Neuronal stem cell (in vitro differentiated cells): ENCODE results near the gene ZNF592.

Source experiments
- DNase-seq: peaks from one replicate; pipeline ENCODE4 v3.0.0-alpha.2; 2013; ENCODE audit warnings: low spot score
- H2AFZ ChIP-seq: one replicate; pipeline ENCODE4 v1.6.1; 2013; ENCODE audit warnings: mild to moderate bottlenecking, low read length, inconsistent platforms
- H2AK5ac ChIP-seq: 2 replicates; pipeline ENCODE4 v1.6.1; 2013; ENCODE audit warnings: low read depth, mild to moderate bottlenecking, inconsistent platforms, low read length, moderate library complexity, mixed read lengths
- H2BK120ac ChIP-seq: 2 replicates; pipeline ENCODE4 v1.6.1; 2013; ENCODE audit warnings: low read depth, mild to moderate bottlenecking, inconsistent platforms, low read length, moderate library complexity, mixed read lengths
- H2BK12ac ChIP-seq: one replicate; pipeline ENCODE4 v1.6.1; 2013; ENCODE audit warnings: low read length, inconsistent platforms
- H2BK15ac ChIP-seq: 2 replicates; pipeline ENCODE4 v1.6.1; 2013; ENCODE audit warnings: mild to moderate bottlenecking, low read length, inconsistent platforms, mixed read lengths
- H2BK5ac ChIP-seq: one replicate; pipeline ENCODE4 v1.6.1; 2013; ENCODE audit warnings: inconsistent platforms, mild to moderate bottlenecking, low read length, moderate library complexity
- H3K14ac ChIP-seq: one replicate; pipeline ENCODE4 v1.6.1; 2013; ENCODE audit warnings: low read length, inconsistent platforms
- H3K18ac ChIP-seq: 2 replicates; pipeline ENCODE4 v1.6.1; 2013; ENCODE audit warnings: low read length, inconsistent platforms
- H3K23ac ChIP-seq: 2 replicates; pipeline ENCODE4 v1.6.1; 2013; ENCODE audit warnings: low read depth, mild to moderate bottlenecking, mixed read lengths, low read length, inconsistent platforms; ENCODE audit not compliant: poor library complexity
- H3K27ac ChIP-seq: replicated peaks from 3 replicates; pipeline ENCODE4 v1.5.1; 2013; ENCODE audit warnings: low read length, inconsistent platforms
- H3K27me3 ChIP-seq, 3 experiments: 2 replicates each; pipeline ENCODE4 v1.6.1; 2013; ENCODE audit warnings: low read length in 3 of 3, mild to moderate bottlenecking in 2 of 3, inconsistent platforms in 1 of 3, low read depth in 1 of 3, mixed read lengths in 1 of 3, moderate library complexity in 1 of 3; ENCODE audit not compliant: control insufficient read depth in 3 of 3, insufficient read depth in 3 of 3
- H3K36me3 ChIP-seq, 2 donors: replicated peaks in 1 of 2; 2 replicates each; pipeline ENCODE4 v1.6.1; 2013; ENCODE audit warnings: low read length in 2 of 2; ENCODE audit not compliant: control insufficient read depth in 2 of 2, insufficient read depth in 2 of 2
- H3K4ac ChIP-seq: 2 replicates; pipeline ENCODE4 v1.6.1; 2013; ENCODE audit warnings: inconsistent platforms, mild to moderate bottlenecking, low read length, moderate library complexity
- H3K4me1 ChIP-seq, 2 donors: 1 replicate in 1 of 2; 2 replicates in 1 of 2; pipeline ENCODE4 v1.6.1; 2013; ENCODE audit warnings: low read length in 2 of 2, low read depth in 1 of 2; ENCODE audit not compliant: control insufficient read depth in 2 of 2, insufficient read depth in 1 of 2
- H3K4me2 ChIP-seq: one replicate; pipeline ENCODE4 v1.6.1; 2013; ENCODE audit warnings: mild to moderate bottlenecking, low read length, inconsistent platforms; ENCODE audit not compliant: insufficient read depth, poor library complexity, severe bottlenecking
- H3K4me3 ChIP-seq, 2 donors: 2 replicates each; pipeline ENCODE4 v1.5.1; 2013; ENCODE audit warnings: low read length in 2 of 2, mild to moderate bottlenecking in 2 of 2, inconsistent platforms in 1 of 2, moderate library complexity in 1 of 2
- H3K79me1 ChIP-seq: one replicate; pipeline ENCODE4 v1.6.1; 2013; ENCODE audit warnings: low read depth, mild to moderate bottlenecking, inconsistent platforms, low read length, moderate library complexity
- H3K9ac ChIP-seq: one replicate; pipeline ENCODE4 v1.6.1; 2013; ENCODE audit warnings: mild to moderate bottlenecking, low read depth, low read length, inconsistent platforms; ENCODE audit not compliant: poor library complexity
- H3K9me3 ChIP-seq, 2 donors: replicated peaks in 1 of 2; 2 replicates each; pipeline versions ENCODE3 to v1.6.1; 2013; ENCODE audit warnings: low read length in 2 of 2, mild to moderate bottlenecking in 2 of 2, inconsistent platforms in 1 of 2, low read depth in 1 of 2, mixed read lengths in 1 of 2, moderate library complexity in 1 of 2; ENCODE audit not compliant: control insufficient read depth in 2 of 2, insufficient read depth in 1 of 2
- H4K8ac ChIP-seq: one replicate; pipeline ENCODE4 v1.6.1; 2013; ENCODE audit warnings: low read depth, mild to moderate bottlenecking, inconsistent platforms, low read length, moderate library complexity
- H4K91ac ChIP-seq: one replicate; pipeline ENCODE4 v1.6.1; 2013; ENCODE audit warnings: low read length, low read depth, mild to moderate bottlenecking, inconsistent platforms; ENCODE audit not compliant: poor library complexity
- WGBS, 2 donors: extraction: QIAGEN DNeasy Blood & Tissue Kit; methylation state at CpG; one replicate each; pipeline ENCODE4 v1.1.7; 2013; ENCODE audit warnings: missing lambda C conversion rate in 2 of 2, mixed read lengths in 1 of 2; ENCODE audit not compliant: insufficient read length in 2 of 2, insufficient replicate concordance in 1 of 2; ENCODE audit errors: extremely low coverage in 2 of 2; 5-methylcytosine and 5-hydroxymethylcytosine counted together

ZNF592 gene

DNA sequence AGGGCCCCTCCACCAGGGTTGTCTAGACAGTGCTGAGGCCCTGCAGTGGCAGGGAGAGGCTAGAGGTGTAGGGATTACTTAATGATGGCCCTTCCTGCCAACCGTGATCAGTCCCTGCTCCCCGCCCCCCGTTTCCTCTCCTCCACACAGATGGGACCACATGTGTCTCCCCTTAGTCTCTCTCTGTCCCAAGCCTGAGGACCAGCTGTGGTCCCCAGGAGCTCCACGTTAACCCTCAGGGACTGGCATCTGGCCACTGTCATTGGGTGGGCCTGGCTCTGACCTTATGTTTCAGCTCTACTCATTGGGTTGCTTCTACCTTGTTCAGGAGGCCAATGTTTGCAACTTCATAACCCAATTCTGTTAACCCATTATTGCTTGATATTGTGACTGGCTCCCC, 62.8 kb downstream of the ZNF592 start:
- H3K9ac ChIP-seq = no peak overlapping the region
- no peak overlapping the region for H2BK15ac ChIP-seq
- peaks cover 0 to 4% of the 10 kb centered on the region in 2 donors for H3K36me3 ChIP-seq
- peaks cover 0 to 7% of the 10 kb centered on the region in 2 donors for H3K4me1 ChIP-seq
- H2BK12ac ChIP-seq = no peak overlapping the region
- no peak for DNase-seq
- no peaks in the 10 kb centered on the region for H3K79me1 ChIP-seq
- no peak overlapping the region for H3K14ac ChIP-seq
- no CpG with 5 or more reads among the region's 4 CpGs for WGBS, 2 donors
- no peak overlapping the region for H2BK120ac ChIP-seq
- H4K91ac ChIP-seq = no peak overlapping the region
- H3K4me2 ChIP-seq = no peak overlapping the region
- no peak overlapping the region for H3K27ac ChIP-seq
- no peak overlapping the region for H2AFZ ChIP-seq
- H2AK5ac ChIP-seq = peak overlapping the region; percentile 72
- H3K4ac ChIP-seq = no peak overlapping the region
- no peak overlapping the region for H2BK5ac ChIP-seq
- H3K4me3 ChIP-seq = no peak overlapping the region
- no peaks in the 10 kb centered on the region for H3K27me3 ChIP-seq
- H3K18ac ChIP-seq = no peak overlapping the region
- H4K8ac ChIP-seq = no peak overlapping the region
- H3K9me3 ChIP-seq = no peaks in the 10 kb centered on the region
- H3K23ac ChIP-seq = no peak overlapping the region

DNA sequence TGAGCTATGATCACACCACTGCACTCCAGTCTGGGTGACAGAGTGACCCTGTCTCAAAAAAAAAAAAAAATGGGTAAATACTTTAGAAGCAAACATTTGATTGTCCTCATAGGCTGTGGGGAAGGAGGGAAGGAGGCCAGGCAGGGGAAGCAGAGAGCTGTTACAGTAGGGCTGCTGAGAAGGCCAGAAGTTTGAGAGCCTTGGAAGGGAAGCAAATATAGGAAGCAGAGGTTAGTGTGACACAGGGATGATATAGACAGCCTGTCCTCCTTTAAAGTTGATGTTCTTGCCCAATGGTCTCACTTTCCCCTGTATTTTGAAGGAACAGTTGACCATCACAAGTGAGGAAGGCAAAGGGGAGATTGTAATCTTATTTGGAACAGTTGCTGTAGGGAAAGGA, 63.4 kb downstream of the ZNF592 start:
- Histone ChIP-seq H4K8ac (no peak overlapping the region), H3K9me3 (no peaks in the 10 kb centered on the region), H2AK5ac (no peak overlapping the region), H3K4ac (no peak overlapping the region), H3K4me1 (peaks cover 0 to 7% of the 10 kb centered on the region in 2 donors), H2AFZ (no peak overlapping the region), H3K27ac (no peak overlapping the region), H2BK5ac (no peak overlapping the region), H2BK12ac (no peak overlapping the region), H2BK120ac (no peak overlapping the region), H3K9ac (no peak overlapping the region), H3K4me3 (no peak overlapping the region), H3K79me1 (no peaks in the 10 kb centered on the region), H3K4me2 (no peak overlapping the region), H3K36me3 (peaks cover 0 to 3% of the 10 kb centered on the region in 2 donors), H3K18ac (no peak overlapping the region), H4K91ac (no peak overlapping the region), H3K23ac (no peak overlapping the region), H2BK15ac (no peak overlapping the region), H3K14ac (no peak overlapping the region), H3K27me3 (no peaks in the 10 kb centered on the region)
- no peak for DNase-seq

- H3K18ac ChIP-seq = no peak overlapping the region
- H4K8ac ChIP-seq = no peak overlapping the region
- H4K91ac ChIP-seq = no peak overlapping the region
- peaks cover 4 to 10% of the 10 kb centered on the region in 2 donors for H3K4me1 ChIP-seq
- H3K27me3 ChIP-seq = no peaks in the 10 kb centered on the region
- H3K9ac ChIP-seq = no peak overlapping the region
- peaks cover 0 to 3% of the 10 kb centered on the region in 2 donors for H3K36me3 ChIP-seq
- WGBS, 2 donors = no CpG with 5 or more reads among the region's 2 CpGs
- no peak overlapping the region for H2BK120ac ChIP-seq
- no peak overlapping the region for H2BK15ac ChIP-seq
- H3K4me3 ChIP-seq = no peak overlapping the region
- H3K27ac ChIP-seq = no peak overlapping the region
- H3K9me3 ChIP-seq = no peaks in the 10 kb centered on the region
- no peak overlapping the region for H2AFZ ChIP-seq
- H3K79me1 ChIP-seq = no peaks in the 10 kb centered on the region
- H3K23ac ChIP-seq = no peak overlapping the region
- no peak overlapping the region for H2AK5ac ChIP-seq
- no peak overlapping the region for H3K4ac ChIP-seq
- no peak overlapping the region for H2BK5ac ChIP-seq
- H3K4me2 ChIP-seq = no peak overlapping the region
- DNase-seq = no peak
- no peak overlapping the region for H3K14ac ChIP-seq
- H2BK12ac ChIP-seq = no peak overlapping the region
These were observed 64.5 kb downstream of the ZNF592 start for GRCh38 chr15:84812842-84813241.

DNA sequence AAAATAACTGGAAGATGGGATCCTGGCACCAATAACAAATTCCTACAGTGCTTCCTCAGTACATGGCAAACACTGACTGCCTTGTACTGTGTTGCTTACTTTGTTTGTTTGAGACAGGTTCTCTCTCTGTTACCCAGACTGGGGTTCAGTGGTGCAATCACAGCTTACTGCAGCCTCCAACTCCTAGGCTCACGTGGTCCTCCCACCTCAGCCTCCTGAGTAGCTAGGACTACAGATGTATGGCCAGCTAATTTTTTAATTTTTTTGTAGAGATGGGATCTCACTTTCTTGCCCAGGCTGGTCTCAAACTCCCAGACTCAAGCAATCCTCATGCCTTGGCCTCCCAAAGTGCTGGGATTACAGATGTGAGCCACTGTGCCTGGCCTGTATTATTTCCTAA, 65.0 kb downstream of the ZNF592 start:
- Histone ChIP-seq H2AFZ (no peak overlapping the region), H3K23ac (no peak overlapping the region), H3K79me1 (no peaks in the 10 kb centered on the region), H3K9ac (no peak overlapping the region), H2AK5ac (no peak overlapping the region), H3K9me3 (no peaks in the 10 kb centered on the region), H4K91ac (no peak overlapping the region), H2BK12ac (no peak overlapping the region), H4K8ac (no peak overlapping the region), H3K18ac (no peak overlapping the region), H3K4me2 (no peak overlapping the region), H3K36me3 (peaks cover 0 to 3% of the 10 kb centered on the region in 2 donors), H2BK120ac (no peak overlapping the region), H3K4me1 (peaks cover 10 to 16% of the 10 kb centered on the region in 2 donors), H3K27ac (no peak overlapping the region), H3K14ac (no peak overlapping the region), H2BK15ac (no peak overlapping the region), H2BK5ac (no peak overlapping the region), H3K4ac (no peak overlapping the region), H3K4me3 (no peak overlapping the region), H3K27me3 (no peaks in the 10 kb centered on the region)
- WGBS, 2 donors = no CpG with 5 or more reads among the region's 1 CpG
- no peak for DNase-seq
